Dedifferentiated amniotic fluid mesenchymal stem cell (primary cell): ENCODE results near the gene JAG1.

ENCODE experiments used
- DNase-seq: peaks from one replicate; pipeline ENCODE4 v3.0.0-alpha.2; 2016; ENCODE audit errors: extremely low spot score

The JAG1 gene

DNA sequence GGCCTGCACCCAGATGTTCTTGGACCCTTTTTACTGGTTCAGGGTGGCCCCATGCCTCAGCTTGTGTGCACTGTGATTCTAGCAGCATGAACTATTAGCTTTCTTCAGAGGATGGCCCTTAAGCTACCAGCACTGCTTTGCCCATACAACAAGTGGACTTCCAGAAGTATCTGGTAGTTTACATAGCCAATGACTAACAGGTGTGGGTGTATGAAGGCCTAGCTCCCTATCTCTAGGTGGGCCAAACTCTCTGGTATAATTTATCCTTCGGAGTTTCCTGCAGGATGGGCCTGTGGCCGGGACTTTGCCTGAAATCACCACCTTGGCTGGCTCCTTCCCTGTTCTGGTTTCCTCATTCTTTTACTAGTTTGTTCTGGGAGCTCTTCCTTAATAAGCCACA lies 26.1 kb upstream of the JAG1 start:
- no peak for DNase-seq

DNA sequence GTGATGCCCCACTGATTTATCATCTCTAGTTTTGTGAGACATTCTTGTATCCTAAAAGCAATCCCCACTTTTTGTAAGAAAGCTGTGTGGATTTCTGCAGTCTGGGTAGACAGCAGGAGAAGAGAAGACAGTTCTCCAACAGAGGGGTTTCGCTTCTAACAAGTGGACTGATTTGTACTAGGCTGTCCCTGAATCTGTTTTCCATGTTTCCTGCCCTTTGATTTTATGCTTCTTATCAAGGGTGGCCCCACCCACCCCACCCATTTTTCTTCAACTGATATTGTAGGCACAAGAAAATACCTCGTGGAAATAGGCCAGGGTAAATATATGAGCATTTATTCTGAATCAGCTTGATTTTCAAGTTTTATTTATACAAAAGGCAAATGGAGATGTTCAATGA lies 25.7 kb upstream of the JAG1 start:
- DNase-seq = no peak

DNA sequence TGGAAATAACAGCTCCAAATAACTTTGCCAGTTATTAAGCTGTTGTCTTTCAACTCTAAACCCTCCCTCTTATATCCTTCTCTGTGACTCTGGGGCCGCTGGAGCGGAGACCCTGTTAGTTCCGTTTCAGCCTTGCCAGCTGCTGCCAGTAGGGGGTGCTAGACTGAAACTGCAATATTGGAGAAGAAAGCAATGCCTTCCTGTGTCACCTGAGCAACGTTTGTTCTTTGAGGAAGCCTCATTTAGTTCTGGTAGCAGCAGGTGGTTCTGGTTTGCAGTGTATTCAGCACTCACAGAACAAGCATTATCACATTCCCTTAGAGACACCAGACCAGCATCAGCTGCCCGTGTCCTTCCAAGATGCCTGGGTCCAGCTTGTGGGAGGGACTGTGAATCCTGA lies 22.9 kb upstream of the JAG1 start:
- no peak for DNase-seq

DNA sequence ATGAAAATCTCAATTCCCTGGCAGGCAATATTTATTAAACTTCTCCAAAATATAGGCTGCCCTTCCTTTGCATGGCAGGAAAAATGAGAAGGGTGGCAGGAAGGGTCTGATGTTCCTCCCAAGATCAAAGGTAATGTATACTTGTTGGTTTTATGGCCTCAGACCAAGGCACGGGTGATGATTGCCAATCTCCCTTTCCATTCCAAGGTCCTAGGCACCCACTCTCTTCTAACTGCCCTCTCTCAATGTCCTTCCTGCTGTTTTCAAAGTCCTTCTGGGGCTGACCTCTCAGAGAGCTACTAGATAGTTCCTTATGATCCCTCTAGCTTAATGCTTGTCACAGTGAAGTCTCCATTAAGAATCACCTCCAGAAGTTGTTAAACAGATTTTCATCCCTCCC lies 15.6 kb upstream of the JAG1 start:
- DNase-seq = no peak

DNA sequence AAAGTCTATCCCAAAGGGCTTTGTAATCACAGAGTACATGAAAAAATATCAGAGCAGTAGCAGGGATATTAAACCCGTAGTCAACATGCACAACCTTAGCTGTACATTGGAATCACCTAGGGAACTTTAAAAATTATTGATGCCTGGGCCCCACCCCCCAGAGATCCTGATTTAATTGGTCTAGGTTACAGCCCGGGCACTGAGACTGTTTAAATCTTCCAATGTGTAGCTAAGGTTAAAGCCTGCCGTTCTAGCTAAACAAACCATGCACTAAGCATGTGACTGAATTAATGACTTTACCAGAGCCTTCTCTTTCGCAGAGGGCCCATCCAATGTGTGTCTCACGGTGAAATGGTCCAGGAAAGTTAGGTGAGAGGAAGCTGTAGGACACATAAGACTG lies 14.1 kb upstream of the JAG1 start:
- DNase-seq = no peak

DNA sequence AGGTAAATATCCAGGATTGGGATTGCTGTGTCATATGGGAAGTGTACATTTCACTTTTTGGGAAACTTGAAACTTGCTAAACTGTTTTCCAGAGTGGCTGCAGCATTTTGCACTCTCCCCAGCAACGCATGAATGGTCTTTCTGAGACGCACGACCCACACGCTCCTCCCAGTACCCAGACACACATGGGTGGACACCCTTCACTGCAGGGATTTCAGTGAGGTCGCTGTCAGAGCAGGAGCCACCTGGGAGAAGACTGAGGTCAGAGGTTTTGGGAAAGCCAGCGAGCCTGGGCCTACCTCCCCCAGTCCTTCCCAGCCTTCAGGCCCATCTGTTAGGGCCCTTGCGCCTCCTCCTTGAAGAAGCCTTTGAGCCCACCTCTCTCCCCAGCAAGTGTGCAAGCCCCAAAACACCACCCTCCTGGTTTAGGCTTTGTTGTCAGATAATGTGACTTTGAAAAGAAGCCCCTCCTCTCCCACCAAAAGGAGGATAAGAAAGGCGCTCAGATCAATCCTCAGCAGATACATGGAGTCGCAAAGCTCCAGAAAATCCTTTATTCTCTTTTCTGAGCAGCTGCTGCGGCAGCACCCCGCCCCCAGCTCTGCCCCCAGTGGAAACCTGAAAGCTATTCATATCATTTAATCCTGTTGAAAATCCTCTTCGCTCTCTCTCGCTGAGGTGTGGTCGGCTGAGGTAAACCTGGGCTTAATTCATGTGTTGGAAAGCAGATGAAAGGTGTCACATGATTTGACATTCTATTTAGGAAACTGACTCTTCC lies 12.7 kb upstream of the JAG1 start:
- no peak for DNase-seq

DNA sequence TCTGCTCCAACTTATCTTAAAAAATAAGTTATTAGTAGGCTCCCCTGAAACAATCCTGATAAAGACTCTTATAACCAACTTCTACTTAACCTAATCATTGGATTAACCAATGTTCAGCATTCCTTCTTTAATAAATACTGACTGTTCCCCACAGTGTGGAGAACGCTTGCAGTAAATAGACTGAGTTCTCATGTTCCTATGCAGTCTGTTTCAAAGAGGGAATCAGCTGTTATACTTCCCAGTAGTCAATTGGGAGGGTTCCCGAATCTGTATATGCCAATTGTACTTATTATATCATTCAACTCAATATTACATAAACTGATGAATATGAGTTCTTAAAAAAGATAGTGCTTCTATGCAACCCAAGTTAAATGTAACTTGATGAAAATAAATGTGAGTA lies 9.7 kb upstream of the JAG1 start:
- DNase-seq = no peak

DNA sequence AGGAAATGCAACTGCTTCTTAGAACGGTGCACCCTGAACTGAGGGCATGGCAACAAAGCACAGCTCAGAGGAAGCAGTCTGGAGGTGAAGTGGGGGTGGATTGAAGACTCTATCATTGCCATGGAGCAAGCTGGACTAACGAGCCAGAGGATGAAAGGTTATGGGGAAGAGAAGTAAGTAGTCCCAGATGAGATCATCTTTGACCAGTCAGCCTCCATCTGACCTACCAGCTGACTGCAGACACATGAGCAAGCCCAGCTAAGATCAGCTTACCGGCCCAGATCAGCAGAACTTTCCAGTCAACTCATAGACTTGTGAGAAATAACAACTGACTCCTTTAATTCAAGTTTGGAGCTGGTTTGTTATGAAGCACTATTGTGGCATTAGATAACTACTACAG lies 9.1 kb upstream of the JAG1 start:
- DNase-seq = no peak

DNA sequence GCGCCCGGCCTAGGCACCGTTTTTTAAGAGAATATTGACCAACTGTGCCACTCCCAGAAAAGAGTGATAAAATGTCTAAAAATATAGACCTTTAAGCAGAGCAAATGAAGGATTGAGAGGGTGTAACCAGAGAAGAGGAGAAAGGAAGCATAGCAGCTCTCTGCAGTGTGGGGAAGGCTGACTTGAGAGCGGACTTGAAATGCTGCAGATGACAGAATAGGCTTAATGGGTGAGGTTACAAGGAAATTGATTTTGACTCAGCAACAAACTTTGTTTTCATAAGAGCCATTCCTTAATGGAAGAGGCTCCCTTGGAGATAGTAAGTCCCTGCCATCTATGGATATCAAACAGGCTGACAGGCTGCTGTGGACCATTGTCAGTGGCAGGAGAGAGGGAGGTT lies 7.7 kb upstream of the JAG1 start:
- no peak for DNase-seq

DNA sequence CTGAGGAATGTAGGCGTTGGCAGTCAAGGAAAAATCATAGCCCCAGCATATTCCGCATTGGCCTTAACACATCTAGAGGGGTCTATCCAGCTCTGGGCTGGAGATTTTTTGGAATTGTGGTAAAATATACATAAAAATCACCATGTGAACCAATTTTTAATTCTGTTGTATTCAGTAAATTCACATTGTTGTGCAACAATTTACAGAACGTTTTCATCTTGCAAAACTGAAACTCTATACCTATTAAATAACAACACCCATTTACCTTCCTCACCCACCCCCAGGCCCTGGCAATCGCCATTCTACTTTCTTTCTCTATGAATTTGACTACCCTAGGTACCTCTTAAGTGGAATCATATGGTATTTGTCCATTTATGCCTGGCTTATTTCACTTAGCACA lies 6.8 kb upstream of the JAG1 start:
- no peak for DNase-seq

DNA sequence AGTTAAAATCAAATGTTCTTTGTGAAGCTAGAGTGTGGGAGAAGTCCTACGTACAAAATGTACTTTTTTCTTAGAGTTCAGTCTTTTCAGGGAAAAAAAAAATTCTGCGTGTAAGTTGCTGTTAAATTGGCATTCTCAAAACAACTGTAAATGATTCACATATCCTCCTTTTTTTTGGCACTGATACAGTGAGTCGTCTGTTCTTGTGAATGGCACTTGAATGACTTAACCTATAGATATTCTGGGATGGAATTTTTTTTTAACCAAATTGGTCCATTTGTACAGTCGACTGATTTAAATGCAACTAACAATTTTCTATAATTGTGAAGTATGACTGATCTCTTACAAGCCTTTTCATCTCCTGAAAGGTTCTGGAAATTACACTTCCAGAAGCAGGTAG lies 5.5 kb upstream of the JAG1 start:
- no peak for DNase-seq

DNA sequence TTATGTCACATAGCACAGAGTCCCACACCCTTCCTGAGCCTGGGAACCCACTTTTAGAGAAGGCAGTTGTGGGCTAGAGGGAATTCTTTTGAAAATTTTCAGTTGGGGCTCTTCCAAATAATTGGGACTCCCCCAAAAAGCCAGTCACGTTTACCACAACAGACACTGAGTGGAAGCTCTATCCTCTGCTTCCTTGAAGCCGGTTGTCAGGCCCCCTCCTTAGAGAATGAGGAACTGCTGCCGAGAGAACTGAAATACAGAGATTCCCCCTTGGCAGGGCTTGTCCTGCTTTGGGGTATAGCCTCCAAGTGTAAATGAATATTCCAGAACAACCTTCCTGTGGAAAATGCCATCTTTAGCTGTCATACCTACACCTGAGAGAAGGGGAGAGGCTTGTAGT lies 2.7 kb upstream of the JAG1 start:
- DNase-seq = no peak

DNA sequence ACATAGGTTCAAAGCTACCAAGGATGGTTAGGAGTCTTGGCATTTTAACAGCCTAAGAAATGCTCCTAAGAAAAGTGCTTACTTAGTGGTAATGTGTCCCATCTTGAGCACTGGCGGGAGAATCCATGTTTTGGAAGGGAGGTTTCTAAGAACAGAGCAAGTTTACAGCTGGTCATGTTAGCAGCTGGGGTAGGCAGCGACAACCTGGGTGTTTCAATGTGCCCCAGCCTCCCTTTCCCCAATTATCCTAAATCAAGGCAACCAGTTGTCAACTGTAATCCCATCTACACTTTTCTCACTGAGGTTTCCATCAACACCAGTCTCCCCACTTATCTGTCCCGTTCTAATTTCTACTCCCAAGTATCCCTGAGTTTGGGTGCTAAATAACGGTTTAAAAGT lies 1.6 kb upstream of the JAG1 start:
- no peak for DNase-seq

DNA sequence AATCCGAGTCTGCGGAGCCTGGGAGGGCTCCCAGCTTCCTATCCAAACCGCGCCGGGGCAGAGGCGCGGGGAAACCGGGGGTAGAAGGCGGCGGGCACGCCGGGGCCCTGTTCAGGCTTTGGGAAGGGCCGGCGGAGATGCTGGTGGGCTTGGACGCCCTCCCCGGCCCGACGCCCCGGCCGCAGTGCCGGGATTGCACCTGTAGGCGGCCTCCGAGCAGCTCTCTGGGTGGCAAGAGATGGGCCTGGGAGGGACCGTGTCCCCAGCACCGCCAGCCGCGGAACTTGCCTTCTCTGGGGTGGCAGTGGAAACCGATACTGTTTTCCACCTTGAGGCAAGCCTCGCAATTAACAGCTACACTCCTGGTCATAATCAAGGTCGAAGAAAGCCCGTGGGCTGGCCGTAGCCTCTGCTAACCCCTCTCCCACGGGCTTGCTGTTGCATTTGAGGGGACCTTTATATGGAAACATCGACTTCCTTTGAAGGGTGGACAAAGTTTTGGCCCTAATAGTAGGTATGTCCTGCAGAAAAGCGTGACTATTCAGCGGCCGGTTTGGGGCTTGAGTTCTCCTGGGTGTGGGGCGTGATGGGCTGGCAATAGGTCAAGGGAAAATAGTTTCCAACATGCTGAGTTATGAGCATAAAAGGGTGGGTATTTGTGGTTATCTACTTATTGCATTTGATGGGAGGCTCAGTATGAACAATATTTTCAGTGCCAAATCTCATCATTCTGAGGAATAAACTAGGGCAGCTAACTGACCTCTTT lies 1.1 kb upstream of the JAG1 start:
- peak; percentile 56 for DNase-seq

DNA sequence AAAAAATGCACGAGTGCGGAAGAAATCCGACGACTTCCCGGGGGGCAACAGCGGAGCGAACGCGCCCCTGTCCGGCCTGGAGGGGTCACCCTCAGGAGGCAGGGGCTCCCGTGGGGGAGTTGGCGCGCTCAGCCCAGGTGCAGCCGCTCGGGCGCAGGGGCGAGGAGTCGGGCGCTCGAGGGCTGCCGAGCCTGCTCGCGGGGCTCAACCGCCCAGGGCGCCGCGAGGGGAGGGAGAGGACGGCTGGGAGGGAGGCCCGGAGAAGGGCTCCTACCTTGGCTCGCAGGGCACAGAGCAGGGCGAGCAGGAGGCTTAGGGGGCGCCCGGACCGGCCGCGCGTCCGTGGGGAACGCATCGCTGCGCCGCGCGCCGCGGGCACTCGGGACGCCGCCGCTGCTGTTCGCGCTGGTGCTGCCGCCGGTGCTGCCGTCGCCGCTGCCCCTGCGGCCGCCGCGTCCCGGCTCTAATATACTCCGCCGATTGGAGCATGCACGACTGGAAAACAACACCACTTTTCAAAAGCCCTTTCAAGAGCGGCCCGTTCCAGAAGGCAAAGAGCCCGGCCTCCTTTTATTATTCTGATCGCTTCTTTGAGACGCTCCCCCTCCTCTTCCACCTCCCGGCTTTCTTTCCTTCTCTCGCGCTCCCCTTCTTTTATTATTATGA lies 490 bp downstream of the JAG1 start:
- DNase-seq = peak; percentile 24

DNA sequence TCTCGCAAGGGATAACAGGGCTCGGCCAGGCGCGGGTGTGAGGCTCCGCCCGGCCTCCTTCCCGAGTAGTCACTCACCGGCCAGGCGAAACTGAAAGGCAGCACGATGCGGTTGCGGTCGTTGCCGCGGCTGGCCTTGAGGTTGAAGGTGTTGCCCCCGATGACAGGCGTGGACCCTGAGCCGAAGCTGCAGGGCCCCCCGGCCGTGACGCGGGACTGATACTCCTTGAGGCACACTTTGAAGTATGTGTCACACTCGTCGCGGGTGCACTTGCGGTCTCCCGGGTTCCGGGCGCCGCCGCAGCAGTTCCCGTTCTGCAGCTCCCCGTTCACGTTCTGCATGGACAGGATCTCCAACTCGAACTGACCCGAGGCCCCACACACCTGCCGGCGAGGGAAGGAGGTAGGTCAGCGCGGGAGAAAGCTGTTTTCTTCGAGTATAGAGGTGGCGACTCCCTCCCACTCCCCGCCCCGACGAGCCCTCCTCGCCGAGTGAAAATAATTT lies 1.1 kb downstream of the JAG1 start:
- peak; percentile 27 for DNase-seq

DNA sequence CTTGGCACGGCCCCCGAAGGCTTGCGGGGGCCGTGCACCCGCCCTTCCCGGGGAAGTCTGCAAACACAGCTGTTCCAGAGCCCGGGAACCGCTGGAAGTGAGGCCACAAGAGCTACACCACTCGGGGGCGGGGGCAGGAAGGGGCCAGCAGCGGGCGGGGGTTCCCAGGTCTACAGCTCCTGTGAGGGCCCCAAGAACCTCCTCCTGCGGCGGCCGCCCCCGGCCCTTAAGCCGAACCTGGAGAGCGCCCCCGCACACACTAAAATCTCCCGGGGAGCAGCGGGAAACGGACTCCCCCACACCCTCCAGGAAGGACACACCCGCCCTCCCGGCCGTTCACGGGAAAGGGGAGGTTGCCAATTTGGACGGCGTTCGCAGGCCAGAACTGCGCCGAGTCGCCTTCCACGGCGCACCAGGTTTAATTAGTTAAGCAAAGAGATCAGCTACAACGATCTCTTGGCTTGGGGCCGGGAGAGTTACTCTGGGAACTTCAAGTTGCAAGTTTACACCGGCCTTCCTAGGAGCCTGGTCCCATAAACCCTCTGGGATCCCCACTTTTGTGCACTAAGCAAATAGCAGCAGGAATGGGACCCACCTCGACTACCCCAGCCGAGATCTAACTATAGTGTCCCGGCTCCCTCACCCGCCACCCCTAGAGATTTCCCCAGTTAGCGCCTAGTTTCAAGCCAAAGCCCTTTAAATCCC lies 1.7 kb downstream of the JAG1 start:
- no peak for DNase-seq

DNA sequence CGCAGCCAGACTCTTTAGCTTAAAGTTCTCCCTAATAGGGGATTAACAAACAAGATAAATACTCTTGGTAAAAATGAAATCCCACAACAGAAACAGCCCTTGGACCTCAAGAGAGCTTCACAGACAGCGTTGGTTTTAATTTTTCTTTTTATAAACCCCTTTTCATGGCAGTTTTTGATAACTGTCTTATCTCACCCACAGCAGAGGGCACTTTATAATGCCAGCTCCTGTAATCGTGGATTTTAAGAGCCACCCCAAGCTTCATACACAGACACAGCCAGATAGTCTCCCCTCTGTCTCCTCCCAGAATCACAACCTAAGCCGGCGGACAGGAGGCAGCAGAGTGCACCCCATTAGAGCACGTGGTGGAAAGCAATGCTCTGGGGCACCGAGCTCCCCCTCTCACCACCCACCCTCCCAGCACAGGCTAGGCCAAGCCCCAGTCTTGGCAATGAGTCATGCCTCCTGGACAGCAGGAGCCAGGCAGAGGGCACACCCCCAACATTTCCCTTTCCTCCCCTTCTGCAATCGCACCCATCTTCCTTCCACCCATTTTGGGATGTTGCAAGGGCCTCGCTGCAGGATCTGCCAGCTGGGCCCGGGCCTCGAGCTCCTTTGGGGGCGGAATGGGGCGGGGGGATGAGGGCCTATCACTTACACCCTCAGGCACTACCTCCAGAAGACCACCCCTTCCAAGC lies 2.4 kb downstream of the JAG1 start:
- peak; percentile 79 for DNase-seq

DNA sequence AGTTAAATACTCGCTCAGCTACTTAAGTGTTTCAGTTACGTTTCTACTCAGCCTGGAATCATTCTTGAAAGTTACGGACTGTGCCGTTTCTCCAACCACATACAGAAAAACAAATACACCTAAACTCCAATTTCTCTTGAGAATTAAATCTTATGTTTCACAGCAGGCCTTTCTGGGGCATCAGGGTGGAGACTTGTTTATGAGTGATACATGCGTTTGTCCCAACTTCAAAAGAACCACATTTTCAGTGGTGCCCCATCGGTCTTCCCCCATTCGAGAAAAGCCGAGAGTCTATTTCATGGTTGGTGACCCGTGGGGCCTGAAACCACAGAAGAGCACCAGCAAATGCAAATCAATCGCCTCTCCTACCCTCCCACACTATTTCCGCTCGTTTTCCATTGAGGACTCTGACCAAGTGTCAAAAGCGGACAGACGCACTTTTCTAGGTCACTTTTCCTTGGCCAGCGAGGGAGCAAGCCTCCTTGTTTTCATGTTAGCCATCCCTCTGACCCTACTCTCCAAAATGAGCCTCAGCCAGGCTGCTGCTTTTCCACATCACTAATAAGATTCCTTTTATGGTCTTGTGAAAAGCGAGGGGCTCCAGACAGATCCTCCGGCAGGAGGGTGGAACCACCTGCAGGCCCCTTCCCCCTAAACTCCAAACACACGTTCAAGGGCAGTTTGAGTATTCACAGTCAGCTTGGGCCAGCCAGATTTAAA lies 3.1 kb downstream of the JAG1 start:
- DNase-seq = no peak

DNA sequence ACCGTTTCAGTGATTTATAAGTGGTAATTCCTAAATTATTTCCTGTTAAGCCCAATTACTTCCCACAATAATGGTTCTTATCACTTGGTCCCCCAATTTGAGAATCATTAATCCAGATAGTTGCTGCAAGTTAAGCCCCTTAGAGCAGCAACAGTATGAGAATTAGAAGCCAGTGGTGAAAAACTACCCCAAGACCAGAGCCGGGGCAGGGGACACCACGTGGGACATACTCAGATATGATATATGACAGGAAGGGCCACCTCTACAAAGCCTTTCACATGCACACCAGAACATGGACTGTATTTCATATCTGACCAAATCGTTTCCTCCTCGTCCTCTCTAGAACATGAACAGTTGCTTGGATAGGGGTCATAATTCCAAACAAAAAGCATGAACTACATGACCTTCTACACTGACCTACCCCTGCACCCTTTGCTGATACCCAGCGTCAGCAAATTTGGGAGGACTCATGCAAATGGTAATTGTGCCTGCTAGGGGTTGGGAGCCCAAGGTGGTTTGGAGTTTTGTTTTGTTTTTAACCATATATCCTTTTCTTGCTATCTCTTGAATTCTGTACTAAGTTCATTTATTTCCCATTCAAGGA lies 3.9 kb downstream of the JAG1 start:
- DNase-seq = no peak
